HUDEP-2 (cell line): ENCODE measurements around the gene TAF10.

Experiments
- DNase-seq, 76 experiments: peaks; one replicate each; lab custom pipeline; 2025; ENCODE audit not compliant: unreplicated experiment in 76 of 76; lab: John Stamatoyannopoulos, UW

TAF10 gene

DNA sequence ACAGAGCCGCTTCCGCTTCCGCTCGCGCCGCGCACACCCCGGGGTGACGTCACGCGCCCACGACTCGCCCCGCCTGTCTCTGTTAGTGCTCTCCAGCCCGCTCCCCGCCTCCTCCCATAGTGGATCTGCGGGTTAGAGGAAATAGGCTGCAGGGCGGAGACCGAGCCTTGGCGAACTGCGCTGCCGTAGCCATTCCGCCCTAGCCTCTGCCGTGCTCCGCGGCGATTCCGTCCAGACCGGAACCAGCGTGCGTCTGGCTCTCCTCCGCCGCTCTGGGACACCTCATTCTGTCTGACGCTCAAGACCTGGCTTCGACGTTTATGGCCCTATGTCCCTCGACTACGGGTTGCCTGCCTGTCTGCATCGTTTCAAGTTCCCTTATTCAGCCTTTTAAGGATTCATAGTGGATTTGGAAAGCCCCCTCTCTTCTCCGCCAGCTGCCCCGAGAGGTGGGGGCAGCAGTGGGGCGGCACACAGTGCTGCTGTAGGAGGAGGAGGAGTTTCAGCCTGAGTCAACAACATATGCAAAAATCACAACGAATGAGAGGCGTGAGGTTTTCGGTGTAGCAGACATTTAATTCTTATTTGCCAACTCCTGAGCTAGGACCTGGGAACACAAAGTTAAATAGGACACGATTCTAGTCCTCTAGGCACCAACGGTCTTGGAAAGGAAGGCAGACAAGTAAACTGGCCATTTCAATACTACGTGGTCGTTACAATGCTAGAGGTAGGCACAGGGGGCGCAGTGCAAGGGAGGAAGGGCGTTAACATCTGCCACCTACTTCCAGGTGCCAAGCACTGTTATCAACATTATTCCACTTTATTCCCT is at the start of gene TAF10:
TAF10 (minus strand) TSS at position 4 of the 829 bp plus-strand sequence. CDS start 27 bp downstream, outside the sequence.
- peak in 75 of 76 experiments; percentile 11 to 95 (median 88) for DNase-seq

DNA sequence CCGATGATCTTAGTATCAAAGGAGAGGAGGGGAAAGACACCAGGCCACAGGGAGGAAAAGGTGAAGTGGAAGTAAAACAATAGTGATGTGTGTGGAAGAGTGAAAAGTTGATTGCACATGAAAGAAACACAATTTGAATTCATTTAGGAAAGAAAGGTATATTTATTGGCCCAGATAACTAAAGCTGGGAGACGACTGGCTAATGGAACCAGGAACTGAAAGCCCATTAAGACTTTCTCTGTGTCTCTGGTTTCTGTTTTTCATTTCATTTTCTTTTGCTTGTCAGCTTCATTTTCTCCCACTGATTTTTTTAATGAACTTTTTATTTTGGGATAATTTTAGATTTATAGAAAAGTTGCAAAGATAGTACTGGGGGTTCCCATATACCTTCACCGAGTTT is 48.7 kb upstream of the TAF10 start:
- no peak for DNase-seq

- no peak for DNase-seq
Measured at GRCh38 chr11:6658647-6659046, 46.6 kb upstream of the TAF10 start.

DNA sequence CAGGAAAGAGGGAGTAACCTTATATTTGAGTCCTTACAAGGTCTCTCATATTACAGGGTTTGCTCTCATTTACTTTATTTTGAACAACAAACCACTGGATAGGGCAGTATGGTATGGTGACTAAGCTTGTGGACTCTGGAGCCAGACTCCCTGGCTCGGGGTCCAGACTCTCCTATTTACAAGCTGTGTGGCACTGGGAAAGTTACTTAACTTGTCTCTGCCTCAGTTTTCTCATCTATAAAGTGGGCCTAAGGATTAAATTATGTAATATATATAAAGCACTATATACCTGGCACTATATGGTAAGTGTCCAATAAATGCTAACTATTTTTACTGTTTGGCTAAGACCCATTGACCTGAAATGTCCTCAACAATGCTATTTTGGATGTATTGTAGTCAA is 45.3 kb upstream of the TAF10 start:
- DNase-seq, result no peak

DNA sequence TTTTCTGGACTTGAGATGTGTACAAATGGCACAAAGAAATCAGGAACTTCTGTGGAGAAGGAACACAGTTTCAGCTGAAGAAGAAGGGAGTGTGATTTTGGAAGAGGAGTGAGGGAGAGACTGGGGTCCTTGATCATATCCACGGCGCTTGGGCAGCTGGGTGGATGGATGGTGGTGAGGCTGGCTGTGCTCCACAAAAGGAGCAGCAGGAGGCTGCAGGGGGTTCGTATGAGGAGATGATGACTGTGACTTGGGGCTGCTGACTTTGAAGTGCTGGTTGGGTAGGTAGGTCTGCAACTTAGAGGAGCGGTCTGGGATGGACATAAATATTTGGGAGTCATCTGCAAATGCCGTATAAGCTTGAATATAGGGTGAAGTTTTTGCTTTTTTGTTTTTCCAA is 44.9 kb upstream of the TAF10 start:
- DNase-seq, result no peak

DNA sequence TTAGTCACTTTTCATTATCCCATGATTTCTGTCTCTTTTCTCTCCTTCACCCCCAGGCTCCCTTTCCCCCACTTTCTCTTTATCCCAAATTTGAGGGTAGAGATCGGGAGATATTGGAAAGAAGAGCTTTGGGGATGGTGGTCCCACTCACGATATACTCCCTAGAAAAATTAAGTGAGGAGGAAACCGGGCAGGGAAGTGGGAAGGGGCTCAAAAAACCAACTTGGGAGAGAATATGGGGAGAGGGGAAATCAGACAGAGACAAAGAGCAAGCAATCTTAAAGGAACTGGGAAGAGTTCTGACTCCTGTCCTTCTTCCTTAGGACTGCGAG is 44.5 kb upstream of the TAF10 start:
- DNase-seq, result no peak

DNA sequence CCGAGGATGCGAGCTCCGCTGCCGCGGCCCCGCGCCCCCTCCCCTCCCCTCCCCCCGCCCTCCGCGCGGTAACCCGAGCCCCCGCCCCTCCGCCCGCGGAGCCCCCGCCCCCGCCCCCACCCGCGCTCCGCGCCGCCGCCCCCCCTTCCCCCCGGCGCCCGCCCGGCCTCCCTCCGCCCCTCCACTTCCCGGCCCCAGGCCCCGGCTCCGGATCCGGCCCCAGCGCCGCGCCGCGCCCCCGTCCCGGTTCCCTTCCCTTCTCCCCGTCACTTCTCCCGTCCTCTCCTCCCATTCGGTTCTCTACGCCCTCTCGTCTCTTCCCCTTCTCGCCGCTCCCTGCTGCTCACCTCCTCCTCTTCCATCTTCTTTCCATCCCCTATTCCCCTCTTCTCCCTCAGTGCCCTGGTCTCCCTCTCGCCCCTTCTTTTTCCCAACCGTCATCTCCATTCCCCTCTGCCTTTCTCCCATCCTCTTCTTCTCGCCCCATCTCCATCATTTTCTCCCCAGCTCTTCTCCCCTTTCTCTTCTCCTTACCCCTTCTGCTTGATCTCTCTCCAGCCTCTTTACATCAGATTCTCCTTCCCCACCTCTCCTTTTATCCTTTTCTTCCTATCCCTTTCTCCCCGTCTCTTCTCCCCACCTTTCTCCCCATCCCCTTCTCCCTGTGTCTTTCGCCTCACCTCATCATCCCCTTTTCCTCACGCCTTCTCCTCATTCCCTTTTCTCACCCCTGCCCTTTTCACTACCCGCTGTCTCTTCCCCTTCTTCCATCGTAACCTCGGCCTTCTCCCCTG is 44.0 kb upstream of the TAF10 start, which contains the start of gene DCHS1:
DCHS1 (minus strand) TSS at position 20 of the 794 bp plus-strand sequence. CDS start 14,196 bp downstream, outside the sequence.
- DNase-seq, result no peak

GRCh38 chr11:6655020-6655789 is 43.2 kb upstream of the TAF10 start:
- DNase-seq, result no peak

GRCh38 chr11:6654281-6655019 is 42.4 kb upstream of the TAF10 start:
- no peak for DNase-seq

GRCh38 chr11:6653656-6654055 is 41.6 kb upstream of the TAF10 start:
- no peak for DNase-seq

GRCh38 chr11:6653097-6653496 is 41.1 kb upstream of the TAF10 start:
- no peak for DNase-seq

DNA sequence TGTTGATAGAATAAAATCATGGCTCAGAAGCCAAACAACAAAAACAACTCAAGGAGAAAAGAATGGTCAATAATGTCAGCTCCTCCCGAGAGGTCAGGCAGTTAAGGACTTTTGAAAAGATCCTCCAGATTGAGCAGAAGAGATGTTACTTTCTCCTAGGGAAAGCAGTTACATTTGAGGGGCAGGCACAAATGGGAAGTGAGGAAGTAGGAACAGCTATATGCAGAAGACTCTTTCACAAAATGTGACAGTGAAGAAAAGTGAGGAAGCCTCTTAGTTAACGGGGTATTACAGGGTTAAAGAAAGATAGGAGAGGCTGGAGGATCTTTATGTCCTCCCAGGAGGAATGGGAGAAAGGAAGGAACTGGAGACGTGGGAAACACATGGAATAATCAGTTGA is 40.2 kb upstream of the TAF10 start:
- DNase-seq, result no peak

- peak in 1 of 76 experiments; percentile 5 for DNase-seq
Measured at GRCh38 chr11:6650980-6651379, 39.0 kb upstream of the TAF10 start.

GRCh38 chr11:6650104-6650503 is 38.1 kb upstream of the TAF10 start:
- DNase-seq, result no peak

DNA sequence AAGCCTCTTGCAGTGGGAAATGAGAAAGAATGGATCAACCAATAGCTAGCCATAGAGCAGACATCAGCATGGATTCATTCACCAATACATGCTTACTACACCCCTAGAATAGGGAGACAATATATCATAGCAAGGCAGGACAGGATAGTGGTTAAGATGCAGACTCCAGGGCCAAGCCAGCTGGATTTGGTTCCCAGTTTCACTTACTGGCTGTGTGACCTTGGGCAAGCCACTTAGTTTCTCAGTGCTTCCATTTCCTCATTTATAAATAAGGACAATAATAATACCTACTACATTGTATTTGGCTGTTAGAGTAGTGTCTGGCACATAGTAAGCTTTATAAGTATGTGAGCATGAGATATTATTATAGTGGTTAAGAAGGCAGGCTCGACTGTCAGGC is 36.5 kb upstream of the TAF10 start:
- no peak for DNase-seq

- DNase-seq, result no peak
Measured at GRCh38 chr11:6647836-6648235, 35.8 kb upstream of the TAF10 start.

GRCh38 chr11:6646918-6647679 is 35.1 kb upstream of the TAF10 start:
- no peak for DNase-seq

- no peak for DNase-seq
Measured at GRCh38 chr11:6646576-6646917, 34.5 kb upstream of the TAF10 start.

GRCh38 chr11:6646071-6646470 is 34.1 kb upstream of the TAF10 start:
- DNase-seq, result no peak

DNA sequence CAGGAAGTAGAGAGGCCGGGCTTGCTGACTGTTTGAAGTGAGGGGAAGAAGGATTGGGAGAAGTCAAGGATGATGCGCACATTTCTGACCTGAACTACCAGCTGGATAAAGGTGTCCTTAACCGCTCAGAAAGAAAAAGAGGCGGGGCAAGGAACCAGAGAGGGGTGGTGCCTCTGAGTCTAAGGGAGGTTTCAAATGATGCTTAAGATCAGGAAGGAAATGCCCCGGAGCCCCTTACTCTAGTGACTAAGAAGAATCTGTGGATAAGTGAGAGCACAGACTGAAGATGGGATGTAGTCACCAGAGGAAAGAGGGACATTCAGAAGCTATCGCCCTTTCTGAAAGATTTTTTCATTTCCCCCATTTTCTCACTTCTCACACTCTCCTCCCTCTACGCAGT is 30.9 kb upstream of the TAF10 start:
- no peak for DNase-seq
